Stimulated activated CD4-positive, alpha-beta T cell treated with anti-CD3 and anti-CD28 coated beads, Interleukin-4, amount 100 ng/mL, for 1 hour (primary cell): Measurements from ENCODE around the gene COMT.
A peak's percentile ranks its signal among the peaks of the same experiment; 100 is the strongest.
"Not testable (repeated sequence)": the region's sequence is repeated elsewhere in the genome, so short reads cannot be mapped to it uniquely, and the experiment has no call there.

Experiments
- DNase-seq: peaks from one replicate; pipeline ENCODE4 v3.0.0-alpha.2; 2020

Gene COMT

DNA sequence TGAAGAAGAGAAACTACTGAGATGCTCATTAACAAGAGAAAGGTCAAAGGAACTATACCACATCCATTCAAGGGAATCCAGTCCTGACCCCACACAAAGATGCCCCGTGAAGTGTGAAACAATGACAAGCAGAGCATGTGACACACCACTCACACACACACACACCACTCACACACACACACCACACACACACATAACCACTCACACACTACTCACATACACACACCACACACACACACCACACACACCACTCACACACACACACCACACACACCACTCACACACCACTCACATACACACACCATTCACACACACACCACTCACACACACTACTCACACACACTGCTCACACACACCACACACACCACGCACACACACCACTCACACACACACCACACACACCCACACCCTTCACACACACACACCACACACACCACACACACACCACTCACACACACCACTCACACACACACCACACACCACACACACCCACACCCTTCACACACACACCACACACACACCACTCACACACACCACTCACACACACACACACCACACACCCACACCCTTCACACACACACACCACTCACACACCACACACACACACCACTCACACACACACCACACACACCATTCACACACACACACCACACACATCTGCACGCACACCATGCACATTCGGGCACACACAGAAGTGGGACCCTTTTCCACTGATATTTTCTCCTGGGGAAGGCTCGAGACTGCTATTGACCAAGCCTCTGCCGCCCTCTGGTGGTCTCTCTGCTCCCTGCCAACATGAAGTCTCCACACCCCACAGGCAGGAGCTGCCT lies 32.0 kb upstream of the COMT start:
- peak; percentile 85 for DNase-seq

DNA sequence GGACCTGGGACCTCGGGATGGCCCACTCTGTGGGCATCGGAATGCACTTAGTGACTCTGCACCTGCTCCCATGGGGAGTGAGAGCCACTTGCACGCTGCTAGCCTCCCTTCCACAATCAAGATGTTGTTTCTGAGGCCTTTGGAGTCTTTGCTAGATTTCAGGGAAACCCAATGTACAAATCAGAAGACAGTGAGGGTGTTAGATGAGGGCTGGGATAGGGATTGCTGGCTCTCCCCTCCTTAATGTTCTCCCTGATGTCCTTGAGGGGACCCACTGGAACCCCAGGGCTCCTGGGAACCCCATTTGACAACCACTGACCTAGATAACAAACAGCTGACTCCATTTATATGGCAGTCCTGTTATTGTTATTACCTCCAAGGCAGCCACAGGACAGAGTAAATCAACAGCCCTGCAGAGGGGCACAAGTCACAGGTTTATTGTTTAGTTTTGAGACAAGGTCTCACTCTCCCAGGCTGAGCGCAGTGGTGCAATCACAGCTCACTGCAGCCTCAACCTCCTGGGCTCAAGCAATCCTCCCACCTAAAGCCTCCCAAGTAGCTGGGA lies 31.3 kb upstream of the COMT start:
- no peak for DNase-seq

DNA sequence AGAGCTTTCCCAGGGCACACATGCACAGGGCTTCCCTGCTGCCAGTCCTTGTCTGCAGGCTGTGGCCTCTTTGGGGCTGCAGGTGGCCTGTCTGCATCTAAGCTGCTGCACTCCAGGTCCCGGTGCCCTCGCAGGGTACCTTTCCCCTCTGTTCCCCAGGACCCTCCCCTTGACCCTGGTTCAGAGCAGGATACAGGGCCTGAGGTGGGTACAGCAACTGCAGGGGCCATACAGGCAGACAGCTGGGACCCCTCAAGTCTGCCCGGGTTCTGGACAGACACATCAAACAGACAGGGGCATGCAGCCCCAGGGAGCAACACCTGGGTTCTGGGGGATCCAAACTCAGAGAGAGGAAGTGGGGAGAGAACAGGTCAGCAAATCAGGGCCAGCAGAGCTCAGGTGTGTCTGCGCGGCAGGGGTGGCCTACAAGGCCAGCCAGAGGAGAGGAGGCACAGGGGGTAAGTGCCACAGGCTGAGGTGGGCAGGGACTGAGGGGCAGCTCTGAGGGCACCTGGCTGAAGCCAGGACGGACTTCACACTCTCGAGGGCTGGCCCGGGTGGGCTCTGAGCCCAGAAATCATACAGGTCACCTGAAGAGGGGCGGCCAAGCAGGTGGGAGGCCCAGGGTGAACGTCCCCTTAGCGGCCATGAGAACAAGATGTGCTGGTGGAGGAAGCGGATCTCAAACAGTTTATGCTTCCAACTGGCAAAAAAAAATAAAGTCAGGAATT lies 29.9 kb upstream of the COMT start:
- DNase-seq = no peak

DNA sequence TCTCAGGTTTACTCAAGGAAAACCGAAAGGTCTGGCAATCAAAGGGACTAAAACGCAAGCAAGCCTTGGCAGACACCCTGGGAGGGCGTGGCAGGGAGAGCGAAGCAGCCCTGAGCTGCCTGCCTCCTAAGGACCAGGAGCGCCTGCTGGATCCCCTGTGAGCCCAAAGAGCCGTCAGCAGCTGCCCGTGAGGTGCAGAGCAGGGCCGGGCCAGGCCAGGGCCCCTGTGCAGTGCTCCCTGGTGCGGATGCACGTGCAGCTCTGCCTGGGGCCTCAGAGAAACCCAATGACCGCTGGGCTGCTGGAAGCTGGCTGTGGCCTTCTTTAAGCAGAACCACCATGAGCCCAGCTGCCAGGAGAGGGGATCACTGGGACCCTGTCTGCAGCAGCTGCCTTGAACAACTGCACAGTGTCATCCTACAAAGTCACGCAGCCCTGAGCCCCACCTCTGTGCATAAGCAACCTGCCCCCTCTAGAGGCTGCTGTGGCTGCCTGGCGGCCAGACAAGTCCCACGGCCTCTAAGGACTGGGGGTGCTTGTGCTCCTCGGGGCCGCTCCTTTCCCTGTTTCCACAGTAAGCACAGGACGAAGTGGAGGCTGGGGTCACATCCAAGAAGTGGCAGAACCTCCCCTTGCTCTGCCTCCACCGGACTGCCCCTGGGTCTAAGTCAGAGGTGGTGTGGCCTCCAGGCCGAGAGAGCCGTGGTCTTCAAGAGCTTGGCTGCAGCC lies 29.1 kb upstream of the COMT start:
- no peak for DNase-seq

DNA sequence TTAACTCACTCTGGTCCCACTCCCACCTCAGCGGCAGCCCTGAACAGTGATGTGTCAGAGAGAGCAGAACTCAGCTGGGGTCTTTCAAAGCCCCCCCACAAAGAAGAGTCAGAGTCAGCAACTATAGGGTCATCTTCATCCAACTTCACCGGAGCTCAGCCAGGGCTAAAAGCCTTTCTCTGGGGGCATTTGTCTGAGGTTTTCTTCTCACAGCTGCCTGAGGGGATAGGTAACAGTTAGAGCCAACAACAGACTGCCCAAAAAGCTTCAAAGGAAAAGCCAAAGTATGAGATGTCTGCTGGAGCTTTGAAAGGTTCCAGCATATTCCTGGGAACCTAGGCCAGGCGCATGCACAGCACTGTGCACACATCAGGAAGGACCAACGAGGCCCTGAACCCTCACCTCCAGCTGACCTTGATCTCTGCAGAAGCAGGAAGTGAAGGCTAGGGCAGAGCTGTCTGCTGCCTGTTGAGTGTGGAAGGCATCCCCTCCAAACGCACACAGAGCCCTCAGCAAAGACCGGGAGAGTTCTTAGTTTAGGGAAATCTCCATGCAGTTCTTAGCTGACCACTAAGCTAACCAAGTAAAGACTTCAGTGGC lies 28.1 kb upstream of the COMT start:
- no peak for DNase-seq

DNA sequence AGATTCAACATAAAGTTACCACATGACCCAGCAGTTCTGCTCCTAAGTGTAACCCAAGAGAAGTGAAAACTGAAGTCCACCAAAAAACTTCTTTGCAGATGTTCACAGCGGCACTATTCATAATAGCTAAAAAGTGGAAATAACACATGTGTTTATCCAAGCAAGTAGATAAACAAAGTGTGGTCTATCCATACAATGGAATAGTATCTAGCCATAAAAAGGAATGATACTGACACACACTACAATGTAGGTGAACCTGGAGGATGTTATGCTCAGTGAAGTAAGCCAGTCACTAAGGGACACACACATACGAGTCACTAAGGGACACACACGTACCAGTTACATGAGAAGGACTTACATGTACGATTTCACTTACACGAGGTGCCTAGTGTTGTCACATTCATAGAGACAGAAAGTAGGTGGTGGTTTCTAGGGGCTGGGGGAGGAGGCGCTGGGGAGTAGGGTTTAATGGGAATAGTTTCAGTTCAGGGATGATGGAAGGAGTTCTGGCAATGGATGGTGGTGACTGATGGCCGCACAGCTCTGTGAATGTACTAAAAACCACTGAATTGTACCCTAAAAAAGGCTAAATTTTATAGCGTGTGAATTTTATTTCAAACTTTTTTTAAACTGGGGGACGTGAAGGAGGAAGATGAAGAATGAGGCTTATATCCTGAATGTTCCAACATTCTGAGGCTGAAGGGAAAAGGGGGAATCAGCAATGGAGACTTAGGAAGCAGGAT lies 27.2 kb upstream of the COMT start:
- DNase-seq = no peak

DNA sequence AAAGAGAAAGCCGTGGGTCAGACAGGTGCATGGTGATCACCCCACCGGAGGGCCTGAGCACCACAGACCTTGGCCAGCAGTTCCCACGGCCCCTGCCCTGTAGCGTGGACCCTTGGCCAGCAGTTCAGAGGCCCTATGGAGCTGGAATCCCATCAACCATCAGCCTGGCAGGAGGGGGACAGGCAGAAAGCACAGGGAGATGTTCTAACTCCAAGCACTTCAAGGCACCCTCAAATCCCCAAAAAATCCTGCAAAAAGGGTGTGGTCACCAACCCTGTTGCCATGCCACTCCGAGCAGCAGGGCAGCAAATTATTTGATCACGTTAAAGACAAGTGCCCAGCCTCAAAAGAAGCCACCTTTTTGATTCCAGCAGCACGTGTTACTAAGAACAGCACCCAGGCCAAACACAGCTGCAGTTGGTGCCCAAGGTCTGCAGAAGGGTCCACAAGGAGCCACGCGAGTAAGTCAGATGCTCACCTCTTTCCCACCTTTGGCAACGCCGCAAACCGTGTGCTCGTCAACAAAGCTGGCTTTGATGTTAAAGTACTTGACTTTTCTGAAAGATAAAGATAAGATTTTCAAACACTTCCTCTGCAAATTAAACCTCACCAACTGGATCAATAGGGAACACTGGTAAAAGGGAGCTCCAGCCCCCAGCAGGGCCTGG lies 26.2 kb upstream of the COMT start:
- no peak for DNase-seq

DNA sequence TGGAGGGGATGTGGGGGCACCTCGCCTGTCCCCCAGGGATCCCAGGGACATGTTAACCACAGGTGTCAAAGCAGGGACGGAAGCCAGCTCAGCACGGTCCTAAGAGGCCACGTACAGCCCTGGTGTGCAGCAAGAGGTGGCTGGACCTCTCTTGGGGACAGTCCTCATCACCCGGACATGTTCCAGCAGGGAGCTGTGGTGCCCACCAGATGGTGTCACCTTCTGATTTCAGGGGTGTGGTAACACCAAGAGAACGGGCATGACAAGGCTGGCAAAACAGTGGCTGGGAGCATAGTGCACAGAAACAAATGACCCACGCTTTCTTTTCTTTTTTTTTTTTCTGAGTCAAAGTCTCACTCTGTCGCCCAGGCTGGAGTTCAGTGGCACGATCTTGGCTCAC lies 25.6 kb upstream of the COMT start:
- DNase-seq = no peak

DNA sequence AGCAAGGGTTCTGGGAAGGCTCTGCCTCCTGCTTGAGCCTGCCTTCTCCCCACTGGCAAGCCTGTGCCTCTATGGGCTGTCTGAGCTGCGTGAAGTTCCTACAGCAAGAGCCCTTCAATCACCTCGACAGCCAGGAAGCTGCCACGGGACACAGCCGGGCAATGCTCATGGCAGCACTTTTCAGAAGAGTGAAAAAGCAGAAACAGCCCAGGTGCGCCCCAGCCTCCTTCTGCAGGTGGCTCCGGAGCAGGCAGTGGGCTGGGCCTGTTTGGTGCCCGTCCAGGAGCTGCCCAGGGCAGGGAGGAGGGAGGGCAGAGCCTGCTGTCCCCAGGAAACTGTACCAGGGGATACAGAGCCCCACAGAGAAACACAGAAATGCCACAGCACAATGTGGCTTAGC lies 24.6 kb upstream of the COMT start:
- no peak for DNase-seq

DNA sequence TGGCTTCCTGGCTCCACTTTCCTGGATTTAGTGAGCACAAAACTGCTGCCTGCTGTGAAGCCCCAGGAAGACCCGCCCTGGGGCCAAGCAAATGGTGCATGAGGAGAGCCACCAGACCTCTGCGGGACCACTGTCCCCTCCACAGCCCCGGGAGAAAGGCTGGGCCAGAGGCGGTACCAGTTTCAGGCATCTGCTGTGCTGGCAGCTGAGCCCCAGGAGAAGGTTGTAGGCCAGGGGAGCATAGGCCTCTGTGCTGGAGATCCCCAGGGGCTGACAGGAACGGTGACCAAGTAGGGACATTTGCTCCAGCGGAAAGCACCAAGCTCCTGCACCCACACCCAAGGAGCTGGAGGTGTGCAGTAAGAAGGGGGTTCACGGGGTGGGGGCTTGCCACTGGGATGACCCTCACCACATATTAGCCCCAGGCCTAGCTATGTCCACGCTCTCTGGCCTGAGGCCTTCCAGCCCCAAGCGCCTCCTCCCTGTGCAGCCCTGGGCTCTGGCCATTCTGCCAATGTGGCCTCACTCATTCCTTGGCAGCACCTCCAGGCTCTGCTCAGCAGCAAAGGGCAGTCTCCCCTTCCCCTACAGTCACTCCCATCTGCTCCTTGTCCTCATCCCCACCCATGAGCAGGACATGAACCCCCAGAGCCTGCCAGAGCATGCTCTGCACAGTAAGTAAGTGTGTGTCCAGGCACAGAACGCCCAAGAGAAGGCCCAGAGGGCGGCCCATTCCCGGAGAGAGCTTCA lies 24.0 kb upstream of the COMT start:
- no peak for DNase-seq

DNA sequence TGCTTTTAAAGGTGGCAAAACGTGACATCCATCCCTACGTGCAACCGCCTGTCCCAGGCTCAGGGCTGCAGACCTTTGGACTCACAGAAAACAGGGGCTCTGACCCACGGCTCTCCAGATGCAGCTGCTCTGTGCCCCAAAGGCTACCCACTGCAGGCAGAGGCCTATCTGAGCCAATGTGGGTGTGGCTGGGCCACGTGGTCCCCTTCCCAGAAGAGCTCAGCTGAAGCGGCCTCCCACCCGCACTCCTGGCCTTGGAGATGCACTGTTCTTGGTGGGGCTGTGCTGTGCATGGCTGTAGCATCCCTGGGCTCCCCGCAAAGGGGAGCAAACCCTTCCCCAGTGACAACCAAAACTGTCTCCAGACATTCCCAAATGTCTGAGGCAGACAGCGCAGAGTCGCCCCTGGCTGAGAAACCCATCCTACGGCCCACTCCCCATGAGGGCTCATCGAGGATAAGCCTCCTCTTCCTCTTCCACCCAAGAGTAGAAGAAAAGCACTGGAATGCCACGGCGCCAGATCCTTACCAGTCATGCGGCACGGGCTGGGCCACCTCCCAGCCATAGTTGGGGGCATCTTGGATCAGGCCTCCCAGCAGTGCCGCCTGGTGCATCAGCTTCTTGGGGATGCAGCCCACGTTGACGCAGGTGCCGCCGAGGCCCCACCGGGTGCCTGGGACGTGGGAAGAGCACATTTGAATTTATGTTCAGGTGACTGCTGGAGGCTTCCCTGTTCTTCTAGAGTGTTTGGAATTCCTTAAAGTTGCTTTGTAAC lies 23.1 kb upstream of the COMT start:
- no peak for DNase-seq

DNA sequence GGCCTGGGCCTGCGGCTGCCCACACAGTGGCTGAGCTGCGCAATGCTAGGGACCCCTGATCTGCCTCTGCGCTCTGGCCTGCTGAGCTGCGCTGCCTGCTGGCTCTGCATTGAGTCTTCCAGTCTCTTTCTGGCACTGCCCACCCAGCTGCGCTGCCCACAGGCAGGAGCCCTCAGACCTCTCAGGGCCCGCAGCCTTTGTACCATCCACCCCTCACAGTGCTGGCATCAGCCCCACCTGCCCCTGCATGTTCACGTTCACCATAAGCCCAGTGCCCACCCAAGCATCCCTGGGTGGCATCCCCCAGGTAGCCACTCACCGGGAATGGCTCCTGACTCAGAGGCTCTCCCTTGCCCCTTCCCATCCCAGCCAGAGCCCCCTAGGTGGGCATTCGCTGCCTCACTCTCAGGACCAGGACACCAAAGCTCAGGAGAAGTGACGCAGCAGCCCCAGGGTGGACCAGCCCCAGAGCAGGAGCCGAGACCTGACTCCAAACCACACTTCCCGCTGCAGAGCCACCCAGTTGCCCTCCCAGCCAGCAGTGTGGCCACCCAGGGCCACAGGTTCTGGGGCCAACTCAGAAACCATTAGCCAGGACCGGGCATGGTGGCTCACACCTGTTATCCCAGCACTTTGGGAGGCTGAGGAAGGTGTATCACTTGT lies 21.7 kb upstream of the COMT start:
- no peak for DNase-seq

DNA sequence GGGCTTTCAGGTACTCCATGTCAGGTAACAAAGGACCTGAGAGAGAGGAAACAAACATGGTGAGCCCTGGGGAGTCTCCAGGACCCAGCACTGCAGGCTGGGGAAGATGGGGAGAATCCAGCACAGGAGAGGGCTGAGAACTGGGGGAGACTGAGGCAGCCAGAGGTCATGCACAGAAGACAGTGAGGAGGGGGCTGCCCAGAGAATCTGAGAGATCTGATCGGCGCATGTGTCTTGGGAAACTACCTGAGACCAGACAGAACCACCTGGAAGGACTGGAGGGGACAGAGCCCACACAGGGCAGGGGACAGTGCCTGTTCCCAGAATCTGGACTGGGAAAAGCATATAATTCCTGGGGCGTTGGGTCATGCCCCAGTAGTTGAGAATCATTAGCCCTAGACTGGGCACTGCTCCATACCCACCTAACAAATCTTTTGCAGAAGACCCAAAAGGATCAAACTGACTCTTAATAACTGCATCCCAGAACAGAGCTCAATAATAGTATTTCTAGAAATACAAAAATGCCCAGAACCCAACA lies 20.0 kb upstream of the COMT start:
- no peak for DNase-seq

DNA sequence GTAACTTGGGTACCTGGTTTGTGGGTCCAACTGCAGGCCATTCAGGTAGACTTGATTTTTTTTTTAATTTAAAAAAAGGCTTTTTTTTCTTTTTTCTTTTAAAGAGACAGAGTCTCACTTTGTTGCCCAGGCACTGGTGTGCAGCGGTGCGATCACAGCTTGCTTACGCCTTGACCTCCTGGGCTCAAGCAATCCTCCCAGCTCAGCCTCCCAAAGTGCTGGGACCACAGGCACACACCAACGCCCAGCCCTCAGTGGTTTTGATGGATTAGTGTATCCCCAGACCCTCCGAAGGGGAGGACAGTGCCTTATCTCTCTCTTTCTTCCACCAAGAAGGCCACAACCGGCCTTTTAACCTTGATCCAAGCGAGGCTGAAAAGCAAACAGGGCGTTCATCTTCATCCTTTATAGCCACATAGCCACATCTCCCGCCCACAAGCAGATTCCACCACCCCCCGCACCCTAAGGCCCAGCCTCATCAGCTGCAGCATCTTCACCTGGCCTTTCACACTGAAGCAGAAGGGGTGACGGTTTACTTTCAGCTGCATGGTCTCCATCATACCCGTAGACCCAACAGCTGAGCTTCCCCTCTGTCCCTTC lies 17.6 kb upstream of the COMT start:
- no peak for DNase-seq

DNA sequence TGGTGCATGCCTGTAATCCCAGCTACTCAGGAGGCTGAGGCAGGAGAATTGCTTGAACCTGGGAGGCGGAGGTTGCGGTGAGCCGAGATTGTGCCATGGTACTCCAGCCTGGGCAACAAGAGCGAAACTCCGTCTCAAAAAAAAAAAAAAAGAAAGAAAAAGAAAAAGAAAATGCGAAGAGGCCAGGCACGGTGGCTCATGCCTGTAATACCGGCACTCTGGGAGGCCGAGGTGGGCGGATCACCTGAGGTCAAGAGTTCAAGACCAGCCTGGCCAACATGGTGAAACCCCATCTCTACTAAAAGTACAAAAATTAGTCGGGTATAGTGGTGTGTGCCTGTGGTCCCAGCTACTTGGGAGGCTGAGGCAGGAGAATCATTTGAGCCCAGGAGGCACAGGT lies 15.5 kb upstream of the COMT start:
- DNase-seq = not testable (repeated sequence)

DNA sequence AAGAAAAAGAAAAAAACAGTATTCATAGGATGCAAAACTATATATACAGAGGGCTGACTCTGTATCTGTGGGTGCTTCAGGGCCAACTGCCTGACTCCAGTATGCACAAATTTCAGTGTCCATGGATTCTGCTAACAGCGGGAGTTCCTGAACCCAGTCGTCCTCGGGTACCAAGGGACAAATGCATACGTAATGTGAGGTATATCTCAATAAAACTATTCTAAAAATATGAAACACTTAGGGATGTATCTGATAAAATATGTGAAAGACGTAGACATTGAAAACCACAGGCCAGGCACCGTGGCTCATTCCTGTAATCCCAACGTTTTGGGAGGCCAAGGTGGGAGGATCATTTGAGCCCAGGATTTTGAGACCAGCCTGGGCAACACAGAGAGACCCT lies 13.9 kb upstream of the COMT start:
- DNase-seq = no peak

DNA sequence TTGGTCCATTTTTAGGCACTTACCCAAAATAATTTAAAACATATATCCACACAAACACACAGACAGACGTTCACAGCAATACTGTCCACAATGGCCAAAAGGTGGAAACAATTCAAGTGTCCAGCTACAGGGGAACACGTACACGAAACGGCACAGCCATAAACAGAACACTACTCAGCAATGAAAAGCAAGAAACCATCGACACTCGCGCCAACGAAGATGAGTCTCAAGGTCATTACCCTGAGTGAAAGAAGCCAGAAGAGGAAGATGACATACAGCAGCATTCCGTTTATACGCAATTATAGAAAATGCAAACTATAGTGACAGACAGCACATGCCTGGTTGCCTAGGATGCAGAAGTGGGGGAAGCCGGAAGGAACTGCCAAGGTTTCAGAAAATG lies 13.4 kb upstream of the COMT start:
- DNase-seq = no peak

DNA sequence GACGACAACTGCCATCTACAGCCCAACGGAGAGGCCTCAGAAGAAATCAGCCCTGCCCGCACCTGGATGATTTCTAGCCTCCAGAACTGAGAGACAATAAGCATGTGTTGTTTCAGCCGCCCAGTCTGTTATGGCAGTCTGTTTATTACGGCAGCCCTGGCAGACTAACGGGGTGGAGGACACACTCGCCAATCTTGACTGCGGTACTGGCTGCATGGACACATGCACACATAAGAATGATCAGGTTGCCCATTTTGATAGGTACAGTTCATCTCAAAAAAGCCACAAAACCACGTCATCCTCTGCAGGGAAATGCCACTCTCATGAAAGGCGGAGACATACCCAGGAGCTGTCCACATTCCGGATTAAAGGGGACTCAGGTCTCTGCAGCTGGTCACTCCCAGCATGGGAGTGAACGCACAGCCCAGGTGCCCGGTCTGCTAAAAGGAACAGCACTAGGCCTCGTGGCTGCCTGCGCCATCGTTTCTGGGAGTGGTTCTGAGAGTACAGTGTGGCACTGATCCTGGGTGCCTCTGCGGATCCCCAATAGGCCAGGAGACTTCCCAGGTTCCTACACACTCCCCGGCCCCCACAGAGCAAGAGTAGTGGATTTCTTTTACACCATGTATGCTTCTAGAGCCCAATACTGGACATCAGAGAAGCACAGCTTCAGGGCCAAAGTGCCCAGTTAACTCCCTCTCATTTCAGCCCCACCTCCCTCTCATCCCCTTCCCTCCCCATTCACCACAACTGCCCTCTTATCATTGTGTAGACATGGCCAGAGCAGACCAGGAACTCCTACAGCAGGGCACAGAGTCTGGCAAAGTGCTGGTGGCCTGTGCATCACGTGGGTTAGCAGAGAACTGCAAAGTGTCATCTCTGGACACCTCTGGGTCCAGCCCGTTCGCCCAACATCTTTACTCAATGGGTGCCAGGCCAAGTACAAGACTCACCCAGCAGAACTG lies 11.7 kb upstream of the COMT start:
- no peak for DNase-seq
